Measurements from ENCODE around the gene KRT6C.
"Not testable (repeated sequence)": the region's sequence is repeated elsewhere in the genome, so short reads cannot be mapped to it uniquely, and the experiment has no call there.

KRT6C gene

GRCh38 chr12:52488736-52489135, 15.1 kb upstream of the KRT6C start:
- Histone ChIP-seq H3K27ac (ENCODE audit: low read length) (no peak overlapping the region), H3K27me3 (ENCODE audit: low read depth, low read length) (peaks cover 36% of the 10 kb centered on the region), H3K4me2 (ENCODE audit: low read length) (no peak overlapping the region), H3K9ac (ENCODE audit: low read length) (no peak overlapping the region), H3K79me2 (ENCODE audit: low read length) (no peaks in the 10 kb centered on the region), H3K36me3 (replicated peaks; ENCODE audit: low read depth, low read length) (no peaks in the 10 kb centered on the region), H4K20me1 (ENCODE audit: insufficient read depth, low read length) (no peaks in the 10 kb centered on the region), H3K9me3 (ENCODE audit: insufficient read depth, low read length) (no peaks in the 10 kb centered on the region), H3K4me3 (ENCODE audit: low read length) (no peak overlapping the region), H3K4me1 (ENCODE audit: low read length) (no peaks in the 10 kb centered on the region), H2AFZ (ENCODE audit: low read depth, low read length) (no peak overlapping the region)
- TF ChIP-seq CTCF (IDR thresholded peaks at IDR 0.05; ENCODE audit: low read depth, low read length) (no peak), EZH2phosphoT487 (IDR thresholded peaks at IDR 0.05; ENCODE audit: low read depth) (no peak)

- not testable (repeated sequence) for H3K79me2 ChIP-seq (ENCODE audit: low read length); H3K36me3 ChIP-seq (replicated peaks; ENCODE audit: low read depth, low read length); H2AFZ ChIP-seq (ENCODE audit: low read depth, low read length); H3K9me3 ChIP-seq (ENCODE audit: insufficient read depth, low read length); H3K9ac ChIP-seq (ENCODE audit: low read length); H3K4me2 ChIP-seq (ENCODE audit: low read length); H3K4me3 ChIP-seq (ENCODE audit: low read length); H4K20me1 ChIP-seq (ENCODE audit: insufficient read depth, low read length); H3K27ac ChIP-seq (ENCODE audit: low read length); H3K4me1 ChIP-seq (ENCODE audit: low read length)
- peaks cover 37% of the 10 kb centered on the region for H3K27me3 ChIP-seq (ENCODE audit: low read depth, low read length)
These were observed 14.3 kb upstream of the KRT6C start for GRCh38 chr12:52487744-52488443.

DNA sequence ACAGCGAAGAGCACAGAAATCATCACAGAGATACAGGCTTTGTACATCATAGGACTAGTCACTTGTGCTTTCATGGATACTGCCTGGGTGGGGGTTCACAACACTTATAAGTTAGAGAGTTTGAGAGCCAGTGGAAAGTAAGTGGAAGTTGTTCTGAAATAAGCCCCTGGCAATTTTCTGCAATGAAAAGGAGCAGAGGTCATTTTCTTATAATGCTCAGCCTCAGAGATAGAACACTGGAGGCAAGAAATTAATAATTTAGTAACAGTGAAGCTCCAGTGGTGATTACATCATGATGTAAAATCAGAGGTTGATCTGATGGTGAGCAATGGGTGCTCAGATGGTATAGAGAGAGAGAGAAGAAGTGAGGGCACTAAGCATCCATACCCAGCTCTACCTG, 13.6 kb upstream of the KRT6C start:
- Histone ChIP-seq H3K9me3 (ENCODE audit: insufficient read depth, low read length) (no peaks in the 10 kb centered on the region), H3K27ac (ENCODE audit: low read length) (no peak overlapping the region), H2AFZ (ENCODE audit: low read depth, low read length) (no peak overlapping the region), H3K9ac (ENCODE audit: low read length) (no peak overlapping the region), H3K27me3 (ENCODE audit: low read depth, low read length) (peaks cover 35% of the 10 kb centered on the region), H3K4me2 (ENCODE audit: low read length) (no peak overlapping the region), H3K79me2 (ENCODE audit: low read length) (no peaks in the 10 kb centered on the region), H3K4me3 (ENCODE audit: low read length) (no peak overlapping the region), H3K36me3 (replicated peaks; ENCODE audit: low read depth, low read length) (no peaks in the 10 kb centered on the region), H3K4me1 (ENCODE audit: low read length) (no peaks in the 10 kb centered on the region), H4K20me1 (ENCODE audit: insufficient read depth, low read length) (no peaks in the 10 kb centered on the region)
- no peak for TF ChIP-seq CTCF (IDR thresholded peaks at IDR 0.05; ENCODE audit: low read depth, low read length)
- TF ChIP-seq EZH2phosphoT487 (IDR thresholded peaks at IDR 0.05; ENCODE audit: low read depth) = no peak

DNA sequence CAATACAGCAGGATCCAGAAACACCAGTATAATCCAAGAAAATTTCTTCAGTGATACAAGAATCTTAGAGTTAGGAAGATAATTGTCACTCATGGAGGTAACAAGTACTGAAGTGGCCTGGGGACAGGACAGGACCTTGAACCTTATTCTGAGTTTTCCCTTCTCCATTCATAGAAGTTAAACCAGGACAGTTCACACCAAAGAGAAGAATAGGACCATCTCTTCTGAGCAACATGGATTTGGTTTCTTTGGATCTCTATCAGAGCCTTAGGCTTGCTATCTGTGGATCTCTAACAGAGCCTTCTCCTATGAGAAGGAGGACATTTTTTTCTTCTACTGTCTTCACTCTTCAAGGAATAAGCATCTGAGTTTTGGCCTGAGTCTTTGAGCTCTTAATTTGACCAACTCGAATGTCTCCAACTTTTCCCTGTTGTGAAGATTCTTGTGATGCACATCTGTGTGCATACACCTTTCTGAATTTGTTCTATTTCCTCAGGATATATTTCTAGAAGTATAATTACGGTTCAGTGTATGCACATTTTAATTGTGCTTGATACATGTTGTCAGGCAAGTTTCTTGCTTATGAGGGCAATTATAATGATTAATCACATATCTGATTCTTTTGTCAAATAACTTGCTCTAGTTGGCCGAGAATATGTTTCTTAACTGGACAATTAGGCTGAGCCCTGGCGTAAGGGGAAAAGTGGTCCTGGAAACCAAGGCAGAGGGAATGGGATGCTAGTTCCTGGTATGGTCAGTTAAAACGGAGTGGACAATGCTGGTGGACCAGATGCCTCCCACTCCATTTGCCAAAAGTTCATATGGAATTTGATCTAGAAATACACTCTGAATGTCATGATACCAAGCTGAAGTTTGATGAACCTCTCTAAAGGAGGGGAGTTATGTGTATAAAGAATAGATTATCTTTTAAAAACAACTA, 12.8 kb upstream of the KRT6C start:
- H3K4me1 ChIP-seq (ENCODE audit: low read length) = no peaks in the 10 kb centered on the region
- TF ChIP-seq EZH2phosphoT487 (IDR thresholded peaks at IDR 0.05; ENCODE audit: low read depth) (no peak), CTCF (IDR thresholded peaks at IDR 0.05; ENCODE audit: low read depth, low read length) (no peak)
- peaks cover 34% of the 10 kb centered on the region for H3K27me3 ChIP-seq (ENCODE audit: low read depth, low read length)
- H2AFZ ChIP-seq (ENCODE audit: low read depth, low read length) = no peak overlapping the region
- H3K4me3 ChIP-seq (ENCODE audit: low read length) = no peak overlapping the region
- H3K4me2 ChIP-seq (ENCODE audit: low read length) = no peak overlapping the region
- no peaks in the 10 kb centered on the region for H3K36me3 ChIP-seq (replicated peaks; ENCODE audit: low read depth, low read length)
- no peaks in the 10 kb centered on the region for H4K20me1 ChIP-seq (ENCODE audit: insufficient read depth, low read length)
- H3K9me3 ChIP-seq (ENCODE audit: insufficient read depth, low read length) = no peaks in the 10 kb centered on the region
- no peak overlapping the region for H3K9ac ChIP-seq (ENCODE audit: low read length)
- H3K79me2 ChIP-seq (ENCODE audit: low read length) = no peaks in the 10 kb centered on the region
- H3K27ac ChIP-seq (ENCODE audit: low read length) = no peak overlapping the region

Data from OCI-LY3 (cell line).